WERI-Rb-1 (cell line): Measurements from ENCODE around the gene SPDYE8.
"Not testable (repeated sequence)": the region's sequence is repeated elsewhere in the genome, so short reads cannot be mapped to it uniquely, and the experiment has no call there.

Experiments
- DNase-seq: peaks from one replicate; pipeline ENCODE4 v3.0.0-alpha.2; 2020
- H3K27ac ChIP-seq: fragments of 250-450 bp; sonication (Bioruptor Pico); 2 replicates; pipeline ENCODE4 v1.5.1; 2020; ENCODE audit warnings: mild to moderate bottlenecking, moderate library complexity
- H3K27me3 ChIP-seq: fragments of 250-450 bp; sonication (Bioruptor Pico); 2 replicates; pipeline ENCODE4 v1.5.1; 2021; ENCODE audit warnings: mild to moderate bottlenecking, low read depth, moderate library complexity; ENCODE audit not compliant: insufficient read depth, severe bottlenecking
- H3K36me3 ChIP-seq: fragments of 250-450 bp; sonication (Bioruptor Pico); 2 replicates; pipeline ENCODE4 v1.5.1; 2020; ENCODE audit warnings: mild to moderate bottlenecking, moderate library complexity
- H3K4me3 ChIP-seq: 2 replicates; pipeline ENCODE4 v1.5.1; 2011; ENCODE audit warnings: low read depth, mild to moderate bottlenecking, control low read depth, low read length
- H3K9me3 ChIP-seq: fragments of 250-450 bp; sonication (Bioruptor Pico); 2 replicates; pipeline ENCODE4 v1.5.1; 2021; ENCODE audit warnings: mild to moderate bottlenecking, moderate library complexity; ENCODE audit not compliant: severe bottlenecking

SPDYE8 gene

GRCh38 chr7:73029666-73030065, at the start of gene SPDYE8:
SPDYE8 (minus strand) TSS chr7:73029766; CDS start chr7:73027966, 1,800 bp downstream.
- H3K27me3 ChIP-seq, H3K9me3 ChIP-seq, H3K36me3 ChIP-seq, DNase-seq, H3K4me3 ChIP-seq, H3K27ac ChIP-seq: not testable (repeated sequence)

- H3K27me3 ChIP-seq, H3K27ac ChIP-seq, H3K4me3 ChIP-seq, DNase-seq, H3K36me3 ChIP-seq, H3K9me3 ChIP-seq: not testable (repeated sequence)
These were observed 28.2 kb upstream of the SPDYE8 start, which contains the start of gene SPDYE11 for GRCh38 chr7:73057811-73058210. SPDYE11 (minus strand) TSS chr7:73057911; CDS start chr7:73056111, 1,800 bp downstream.

DNA sequence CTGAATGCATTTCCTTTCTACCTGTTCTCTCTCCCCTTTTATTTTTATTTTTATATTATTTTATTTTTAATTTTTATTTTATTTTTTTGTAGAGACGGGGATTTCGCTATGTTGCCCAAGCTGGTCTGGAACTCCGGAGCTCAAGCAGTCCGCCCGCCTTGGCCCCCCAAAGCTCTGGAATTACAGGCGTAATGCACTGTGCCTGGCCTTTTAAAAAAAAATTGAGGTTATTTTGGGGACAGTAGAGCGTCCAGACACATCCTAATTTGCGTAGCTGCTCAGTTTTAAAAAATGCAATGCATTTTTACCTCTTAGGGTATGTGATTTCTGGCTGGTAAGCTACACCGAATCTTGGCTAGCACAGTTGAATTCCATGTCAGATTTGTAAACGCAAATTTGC, 23.1 kb downstream of the SPDYE8 start:
- not testable (repeated sequence) for H3K9me3 ChIP-seq, H3K27me3 ChIP-seq, H3K27ac ChIP-seq, H3K36me3 ChIP-seq, DNase-seq
- peak overlapping the region; percentile 29 for H3K4me3 ChIP-seq

GRCh38 chr7:73005693-73006447, 23.7 kb downstream of the SPDYE8 start:
- H3K9me3 ChIP-seq, H3K36me3 ChIP-seq, H3K27me3 ChIP-seq: not testable (repeated sequence)
- Histone ChIP-seq H3K27ac (peak overlapping the region; percentile 88), H3K4me3 (peak overlapping the region; percentile 56)
- DNase-seq, result peak; percentile 96

DNA sequence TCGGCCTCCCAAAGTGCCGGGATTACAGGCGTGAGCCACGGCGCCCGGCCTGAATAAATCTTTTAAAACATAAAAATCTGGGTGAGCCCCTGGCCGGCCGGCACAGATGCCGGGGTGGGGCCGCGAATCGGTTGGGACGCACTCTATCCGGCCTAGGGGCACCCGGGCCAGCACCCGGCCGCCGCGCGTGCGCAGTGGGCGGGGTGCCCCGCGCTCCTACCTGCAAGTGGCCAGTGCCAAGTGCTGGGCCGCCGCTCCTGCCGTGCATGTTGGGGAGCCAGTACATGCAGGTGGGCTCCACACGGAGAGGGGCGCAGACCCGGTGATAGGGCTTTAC, 24.2 kb downstream of the SPDYE8 start:
- peak; percentile 79 for DNase-seq
- H3K27ac ChIP-seq, result peak overlapping the region; percentile 88
- H3K9me3 ChIP-seq, H3K27me3 ChIP-seq, H3K36me3 ChIP-seq: not testable (repeated sequence)
- H3K4me3 ChIP-seq, result peak overlapping the region; percentile 56

GRCh38 chr7:72997887-72998468, 31.6 kb downstream of the SPDYE8 start:
- H3K27ac ChIP-seq, H3K36me3 ChIP-seq: not testable (repeated sequence)

DNA sequence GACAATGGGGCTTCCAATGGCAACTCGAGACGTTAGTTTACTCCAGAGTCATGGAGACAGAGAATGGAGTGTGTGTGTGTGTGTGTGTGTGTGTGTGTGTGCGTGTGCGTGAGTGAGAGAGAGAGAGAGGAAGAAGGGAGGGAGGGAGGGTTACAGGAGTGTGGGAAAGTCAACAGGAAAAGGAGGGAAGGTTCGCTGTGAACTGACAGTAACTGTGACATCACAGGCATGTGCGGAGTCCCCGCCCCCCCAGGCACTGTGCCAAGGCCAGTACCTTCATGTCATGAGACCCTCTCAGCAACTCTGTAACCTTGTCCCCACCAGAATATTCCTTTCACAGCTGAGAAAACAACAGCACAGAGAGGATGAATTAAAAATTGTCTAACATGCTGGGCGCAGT, 32.1 kb downstream of the SPDYE8 start:
- not testable (repeated sequence) for DNase-seq, H3K36me3 ChIP-seq, H3K4me3 ChIP-seq, H3K9me3 ChIP-seq, H3K27me3 ChIP-seq, H3K27ac ChIP-seq

More at GRCh38 chr7:72997887-72998468, 31.6 kb downstream of the SPDYE8 start:
- not testable (repeated sequence) for H3K4me3 ChIP-seq, DNase-seq, H3K27me3 ChIP-seq, H3K9me3 ChIP-seq

DNA sequence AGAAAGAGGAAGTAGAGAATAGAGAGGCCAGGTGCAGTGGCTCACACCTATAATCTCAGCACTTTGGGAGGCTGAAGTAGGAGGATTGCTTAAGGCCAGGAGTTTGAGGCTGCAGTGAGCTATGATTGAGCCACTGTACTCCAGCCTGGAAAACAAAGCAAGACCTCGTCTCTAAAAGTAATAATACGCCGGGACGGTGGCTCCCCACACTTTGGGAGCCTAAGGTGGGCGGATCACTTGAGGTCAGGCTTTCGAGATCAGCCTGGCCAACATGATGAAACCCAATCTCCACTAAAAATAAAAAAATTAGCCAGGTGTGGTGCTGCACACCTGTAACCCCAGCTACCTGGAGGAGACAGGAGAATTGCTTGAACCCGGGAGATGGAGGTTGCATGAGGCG, 34.1 kb downstream of the SPDYE8 start:
- not testable (repeated sequence) for H3K36me3 ChIP-seq

GRCh38 chr7:72990146-72990913, 39.2 kb downstream of the SPDYE8 start:
- H3K36me3 ChIP-seq, H3K4me3 ChIP-seq, DNase-seq: not testable (repeated sequence)

More for the DNA sequence above, 34.1 kb downstream of the SPDYE8 start:
- not testable (repeated sequence) for H3K27me3 ChIP-seq, H3K4me3 ChIP-seq, DNase-seq, H3K9me3 ChIP-seq, H3K27ac ChIP-seq

DNA sequence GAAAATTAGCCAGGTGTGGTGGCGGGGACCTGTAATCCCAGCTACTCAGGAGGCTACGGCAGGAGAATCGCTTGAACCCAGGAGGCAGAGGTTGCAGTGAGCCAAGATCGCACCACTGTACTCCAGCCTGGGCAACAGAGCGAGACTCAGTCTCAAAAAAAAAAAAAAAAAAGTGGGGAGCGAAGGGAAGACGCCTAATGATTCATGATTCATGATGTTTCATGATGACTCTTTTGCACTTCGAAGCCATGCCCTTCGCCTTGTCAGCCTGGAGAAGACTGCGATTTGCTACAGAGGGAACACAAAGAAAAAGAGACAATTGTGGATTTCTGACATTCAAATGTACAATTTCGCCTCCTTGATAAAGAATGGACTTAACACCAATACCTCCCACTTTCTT, 47.5 kb downstream of the SPDYE8 start:
- not testable (repeated sequence) for H3K9me3 ChIP-seq, H3K36me3 ChIP-seq, H3K4me3 ChIP-seq, H3K27ac ChIP-seq, H3K27me3 ChIP-seq, DNase-seq

More at GRCh38 chr7:72990146-72990913, 39.2 kb downstream of the SPDYE8 start:
- not testable (repeated sequence) for H3K27me3 ChIP-seq, H3K9me3 ChIP-seq, H3K27ac ChIP-seq

- H3K36me3 ChIP-seq, H3K27me3 ChIP-seq, H3K27ac ChIP-seq, H3K9me3 ChIP-seq, H3K4me3 ChIP-seq, DNase-seq: not testable (repeated sequence)
These were observed 49.2 kb downstream of the SPDYE8 start for GRCh38 chr7:72980382-72980781.

DNA sequence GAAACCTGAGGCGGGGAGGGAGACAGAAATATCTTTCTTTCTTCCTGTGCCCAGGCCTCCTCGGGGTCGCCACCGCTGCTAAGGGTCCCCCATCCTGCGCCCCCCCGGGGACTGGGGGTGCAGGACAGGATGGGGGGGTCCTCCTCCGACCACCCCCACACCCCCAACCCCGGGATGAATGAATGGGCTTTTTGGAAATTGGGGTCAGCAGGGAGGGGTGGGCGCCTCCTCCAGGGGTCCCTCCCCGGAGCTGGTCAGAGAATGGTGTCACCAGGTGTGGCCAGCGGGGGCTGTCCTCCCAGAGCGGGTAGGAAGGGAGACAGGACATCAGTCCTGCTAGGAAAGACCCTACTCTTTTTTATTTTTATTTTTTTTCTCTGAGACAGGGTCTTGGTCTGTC, 53.1 kb downstream of the SPDYE8 start:
- H3K27ac ChIP-seq, H3K4me3 ChIP-seq, DNase-seq, H3K27me3 ChIP-seq, H3K36me3 ChIP-seq, H3K9me3 ChIP-seq: not testable (repeated sequence)

GRCh38 chr7:72975656-72976286, 53.8 kb downstream of the SPDYE8 start:
- H3K27ac ChIP-seq, H3K36me3 ChIP-seq, H3K27me3 ChIP-seq, H3K4me3 ChIP-seq, H3K9me3 ChIP-seq: not testable (repeated sequence)
- peak; percentile 5 for DNase-seq

- H3K9me3 ChIP-seq, H3K4me3 ChIP-seq, H3K36me3 ChIP-seq, H3K27ac ChIP-seq, H3K27me3 ChIP-seq, DNase-seq: not testable (repeated sequence)
These were observed 54.8 kb downstream of the SPDYE8 start for GRCh38 chr7:72974781-72975180.
